ENCODE measurements around the gene CYP46A1. TPM values are rescaled to one million over a fixed set of nuclear protein-coding genes. Genes with fewer than 3 reads are reported as not detected.
"Not testable (repeated sequence)": the region's sequence is repeated elsewhere in the genome, so short reads cannot be mapped to it uniquely, and the experiment has no call there.

The CYP46A1 gene
- total RNA-seq, 4 donors from 2014 or later, result 0.94 to 2.4 (median 0.95) TPM

- DNase-seq (ENCODE audit: low spot score) (no peak), ATAC-seq (ENCODE audit: low FRiP score) (no peak)
- TF ChIP-seq, protein P1, sequence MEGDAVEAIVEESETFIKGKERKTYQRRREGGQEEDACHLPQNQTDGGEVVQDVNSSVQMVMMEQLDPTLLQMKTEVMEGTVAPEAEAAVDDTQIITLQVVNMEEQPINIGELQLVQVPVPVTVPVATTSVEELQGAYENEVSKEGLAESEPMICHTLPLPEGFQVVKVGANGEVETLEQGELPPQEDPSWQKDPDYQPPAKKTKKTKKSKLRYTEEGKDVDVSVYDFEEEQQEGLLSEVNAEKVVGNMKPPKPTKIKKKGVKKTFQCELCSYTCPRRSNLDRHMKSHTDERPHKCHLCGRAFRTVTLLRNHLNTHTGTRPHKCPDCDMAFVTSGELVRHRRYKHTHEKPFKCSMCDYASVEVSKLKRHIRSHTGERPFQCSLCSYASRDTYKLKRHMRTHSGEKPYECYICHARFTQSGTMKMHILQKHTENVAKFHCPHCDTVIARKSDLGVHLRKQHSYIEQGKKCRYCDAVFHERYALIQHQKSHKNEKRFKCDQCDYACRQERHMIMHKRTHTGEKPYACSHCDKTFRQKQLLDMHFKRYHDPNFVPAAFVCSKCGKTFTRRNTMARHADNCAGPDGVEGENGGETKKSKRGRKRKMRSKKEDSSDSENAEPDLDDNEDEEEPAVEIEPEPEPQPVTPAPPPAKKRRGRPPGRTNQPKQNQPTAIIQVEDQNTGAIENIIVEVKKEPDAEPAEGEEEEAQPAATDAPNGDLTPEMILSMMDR (IDR thresholded peaks at IDR 0.05), result no peak
Observed at GRCh38 chr14:99757331-99758070, 73.4 kb downstream of the CYP46A1 start.

DNA sequence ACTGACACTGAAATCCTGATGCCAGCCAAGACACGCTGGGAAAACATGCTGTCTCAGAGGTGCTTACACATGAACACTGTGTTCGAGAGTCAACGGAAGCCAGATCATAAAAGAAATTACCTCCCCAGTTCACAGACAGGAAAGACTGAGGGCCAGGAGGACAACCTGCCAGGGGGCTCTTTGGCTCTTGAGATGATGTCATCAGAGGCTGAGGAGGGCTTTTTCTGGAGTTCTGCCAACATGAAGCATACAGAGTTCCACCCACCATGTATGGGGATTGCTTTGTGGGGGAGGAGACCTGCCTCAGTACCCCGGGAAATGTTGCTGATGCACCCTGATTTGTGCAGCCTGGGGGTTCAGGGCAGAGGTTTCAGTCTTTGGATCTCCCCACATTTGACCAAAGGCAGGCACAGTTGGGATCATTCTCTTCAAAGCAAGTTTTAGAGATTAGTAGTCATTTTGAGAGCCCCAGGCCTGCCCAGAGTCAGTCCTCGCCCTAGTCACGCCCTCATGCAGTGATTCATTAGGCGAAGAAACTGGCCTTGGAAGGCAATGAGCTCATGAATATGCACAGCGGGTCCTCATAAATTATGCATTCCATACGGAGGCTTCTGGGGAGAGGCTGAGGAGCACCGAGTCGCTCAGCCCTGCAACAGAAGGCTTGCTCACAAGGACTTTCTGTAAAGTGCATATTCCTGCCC is 74.2 kb downstream of the CYP46A1 start:
- TF ChIP-seq, protein P1 (IDR thresholded peaks at IDR 0.05), result no peak
- DNase-seq (ENCODE audit: low spot score), result no peak
- peak; percentile 26 for ATAC-seq (ENCODE audit: low FRiP score)

- TF ChIP-seq, protein P1 (IDR thresholded peaks at IDR 0.05), result no peak
- DNase-seq (ENCODE audit: low spot score) (no peak), ATAC-seq (ENCODE audit: low FRiP score) (no peak)
Observed at GRCh38 chr14:99758872-99759545, 74.9 kb downstream of the CYP46A1 start.

GRCh38 chr14:99759546-99759925 is 75.4 kb downstream of the CYP46A1 start:
- DNase-seq (ENCODE audit: low spot score) (no peak), ATAC-seq (ENCODE audit: low FRiP score) (no peak)
- TF ChIP-seq, protein P1 (IDR thresholded peaks at IDR 0.05), result no peak

DNA sequence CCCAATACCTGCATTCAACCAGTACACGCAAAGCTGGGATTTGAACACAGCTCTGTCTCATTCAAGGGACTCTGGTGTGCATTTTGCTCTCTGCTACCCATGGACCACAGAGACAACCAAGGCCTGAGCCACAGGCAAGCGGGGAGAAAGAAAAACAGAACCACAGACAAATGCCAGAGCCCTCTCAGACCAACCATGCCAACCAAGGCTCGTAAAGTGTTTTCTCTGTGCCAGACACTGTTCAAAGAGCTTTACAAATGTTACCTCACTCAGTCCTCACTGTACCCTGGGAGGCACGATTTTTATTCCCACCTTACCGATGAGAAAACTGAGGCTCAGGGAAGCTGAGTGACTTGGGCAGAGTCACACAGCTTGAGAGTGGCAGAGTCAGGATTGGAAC is 76.7 kb downstream of the CYP46A1 start:
- DNase-seq (ENCODE audit: low spot score), result no peak
- no peak for ATAC-seq (ENCODE audit: low FRiP score)
- TF ChIP-seq, protein P1 (IDR thresholded peaks at IDR 0.05), result no peak

DNA sequence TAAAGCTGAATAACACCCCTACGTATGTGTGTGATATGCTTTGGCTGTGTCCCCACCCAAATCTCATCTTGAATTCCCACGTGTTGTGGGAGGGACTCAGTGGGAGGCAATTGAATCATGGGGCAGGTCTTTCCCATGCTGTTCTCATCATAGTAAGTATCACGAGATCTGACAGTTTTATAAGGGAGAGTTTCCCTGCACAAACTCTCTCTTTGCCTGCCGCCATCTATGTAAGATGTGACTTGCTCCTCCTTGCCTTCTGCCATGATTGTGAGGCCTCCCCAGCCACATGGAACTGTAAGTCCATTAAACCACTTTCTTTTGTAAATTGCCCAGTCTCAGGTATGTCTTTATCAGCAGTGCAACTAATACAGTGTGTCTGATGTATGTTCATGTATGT is 78.8 kb downstream of the CYP46A1 start:
- ATAC-seq (ENCODE audit: low FRiP score); DNase-seq (ENCODE audit: low spot score): not testable (repeated sequence)

- TF ChIP-seq, protein P1 (IDR thresholded peaks at IDR 0.05), result no peak
- ATAC-seq (ENCODE audit: low FRiP score), result no peak
- DNase-seq (ENCODE audit: low spot score), result no peak
Observed at GRCh38 chr14:99763527-99764221, 79.6 kb downstream of the CYP46A1 start.

Data from omental fat pad (tissue), 4 donors.